ENCODE measurements around the gene AFF1.

AFF1 gene

DNA sequence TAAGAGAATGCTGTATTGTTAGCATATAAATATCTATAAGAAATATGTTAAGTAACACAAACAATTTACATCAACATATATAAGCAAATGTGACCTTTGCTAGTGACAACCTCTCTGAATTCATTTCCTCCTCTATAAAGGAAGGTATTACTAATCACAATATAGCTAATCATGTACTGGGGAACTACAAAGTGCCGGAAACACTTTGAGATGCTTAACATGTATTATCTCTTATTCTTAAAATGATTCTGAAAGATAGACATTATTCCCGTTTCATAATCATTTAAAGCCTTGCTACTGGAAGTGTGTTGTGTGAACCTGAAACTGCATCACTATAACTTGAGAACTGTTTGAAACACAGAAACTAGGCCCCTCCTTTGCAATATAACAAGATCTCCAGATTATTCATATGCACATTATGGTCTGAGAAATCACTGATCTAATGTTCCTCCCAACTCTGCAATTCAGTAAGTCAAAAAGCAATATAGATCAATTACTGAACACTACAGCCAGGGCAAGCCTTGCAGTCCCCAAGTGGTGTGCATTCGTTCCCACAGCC lies 231.6 kb downstream of the AFF1 start:
- DNase-seq = no peak

GRCh38 chr4:87171944-87172343 lies 237.1 kb downstream of the AFF1 start:
- no peak for DNase-seq

- DNase-seq = no peak
These were observed 239.9 kb downstream of the AFF1 start for GRCh38 chr4:87174672-87175071.

DNA sequence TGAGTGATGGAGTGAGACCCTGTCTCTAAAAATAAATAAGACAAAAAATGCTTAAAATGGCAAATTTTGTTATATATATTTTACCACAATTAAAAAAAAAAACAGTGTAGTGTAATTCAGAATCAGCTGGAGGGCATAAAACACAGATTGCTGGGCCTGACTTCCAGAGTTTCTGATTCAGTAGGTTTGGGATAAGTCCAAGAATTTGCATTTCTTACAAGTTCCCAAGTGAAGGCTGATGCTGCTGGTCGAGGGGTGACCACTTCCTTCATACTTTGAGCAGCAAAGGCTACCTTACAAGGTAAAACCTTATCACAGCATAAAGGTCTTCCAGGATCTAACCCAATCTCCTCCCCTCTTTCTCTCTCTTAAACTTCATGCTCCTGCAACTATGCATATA lies 244.9 kb downstream of the AFF1 start:
- DNase-seq = no peak

- DNase-seq = no peak
These were observed 246.0 kb downstream of the AFF1 start for GRCh38 chr4:87180767-87181166.

DNA sequence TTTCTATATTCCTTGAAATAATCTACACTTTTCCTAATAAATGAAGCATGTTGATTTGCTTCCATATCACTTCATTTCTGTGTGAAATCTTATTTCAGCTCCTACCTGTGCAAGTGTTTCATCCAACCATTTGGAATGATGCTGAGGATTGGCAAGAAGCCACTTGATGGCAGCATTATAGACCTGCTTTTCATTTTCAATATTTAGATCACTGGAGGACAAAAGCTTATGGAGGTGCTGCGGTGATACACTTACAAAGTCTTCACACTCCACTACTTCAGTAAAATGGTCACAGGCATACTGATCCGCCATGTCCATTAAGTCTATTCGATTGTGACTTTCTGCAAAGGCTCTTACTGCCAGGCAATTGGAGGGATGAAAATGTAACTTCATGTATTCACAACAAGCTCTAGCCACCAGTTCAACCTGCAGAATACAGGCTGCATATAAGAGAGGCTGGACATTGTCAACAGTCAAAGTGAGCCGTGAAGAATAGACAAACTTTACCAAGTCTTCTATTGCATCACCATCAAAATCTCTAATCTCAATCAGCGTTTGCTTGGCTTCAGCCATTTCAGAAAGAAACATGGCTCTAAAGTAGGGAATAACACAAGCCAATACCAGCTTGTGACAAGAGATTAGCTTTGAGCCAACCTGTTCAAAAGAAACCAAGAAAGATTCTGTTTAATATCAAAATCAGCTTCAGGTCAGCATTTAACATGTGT lies 250.5 kb downstream of the AFF1 start:
- no peak for DNase-seq

GRCh38 chr4:87188048-87188447 lies 253.2 kb downstream of the AFF1 start:
- DNase-seq = no peak

DNA sequence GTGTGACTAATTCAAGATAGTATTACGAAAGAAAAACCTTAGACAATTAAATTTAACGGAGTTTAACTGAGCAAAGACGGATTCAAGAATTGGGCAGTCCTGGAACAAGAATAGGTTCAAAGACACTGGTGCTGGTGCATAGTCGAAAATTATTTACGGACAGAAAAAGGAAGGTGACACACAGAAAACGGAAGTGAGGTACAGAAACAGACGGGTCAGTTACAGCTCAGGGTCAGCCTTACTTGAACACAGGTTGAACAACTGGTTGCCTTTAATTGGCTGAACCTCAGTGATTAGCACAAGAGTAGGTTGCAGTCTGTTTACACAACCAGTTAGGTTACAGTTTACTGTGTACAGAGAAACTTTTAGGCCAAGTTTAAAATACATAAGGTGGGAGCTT lies 254.1 kb downstream of the AFF1 start:
- no peak for DNase-seq

Measured in OCI-M1 (cell line).